GM18951 (cell line): Measurements from ENCODE around the gene FHIP1B.
"Not testable (repeated sequence)": the region's sequence is repeated elsewhere in the genome, so short reads cannot be mapped to it uniquely, and the experiment has no call there.

Experiments
- POLR2A ChIP-seq: IDR thresholded peaks from 4 replicates; pipeline ENCODE4 v1.6.1; 2011; ENCODE audit warnings: mild to moderate bottlenecking; ENCODE audit not compliant: insufficient read length, insufficient read depth; ENCODE audit errors: extremely low read depth
- in situ Hi-C: fragments of 300-500 bp; cut with MboI; formaldehyde crosslinking; loops from one replicate; pipeline ENCODE4 v1.12.0; 2022; ENCODE audit warnings: low sequenced_read_pairs, mixed read lengths, inconsistent platforms; ENCODE audit not compliant: unreplicated experiment

FHIP1B gene

DNA sequence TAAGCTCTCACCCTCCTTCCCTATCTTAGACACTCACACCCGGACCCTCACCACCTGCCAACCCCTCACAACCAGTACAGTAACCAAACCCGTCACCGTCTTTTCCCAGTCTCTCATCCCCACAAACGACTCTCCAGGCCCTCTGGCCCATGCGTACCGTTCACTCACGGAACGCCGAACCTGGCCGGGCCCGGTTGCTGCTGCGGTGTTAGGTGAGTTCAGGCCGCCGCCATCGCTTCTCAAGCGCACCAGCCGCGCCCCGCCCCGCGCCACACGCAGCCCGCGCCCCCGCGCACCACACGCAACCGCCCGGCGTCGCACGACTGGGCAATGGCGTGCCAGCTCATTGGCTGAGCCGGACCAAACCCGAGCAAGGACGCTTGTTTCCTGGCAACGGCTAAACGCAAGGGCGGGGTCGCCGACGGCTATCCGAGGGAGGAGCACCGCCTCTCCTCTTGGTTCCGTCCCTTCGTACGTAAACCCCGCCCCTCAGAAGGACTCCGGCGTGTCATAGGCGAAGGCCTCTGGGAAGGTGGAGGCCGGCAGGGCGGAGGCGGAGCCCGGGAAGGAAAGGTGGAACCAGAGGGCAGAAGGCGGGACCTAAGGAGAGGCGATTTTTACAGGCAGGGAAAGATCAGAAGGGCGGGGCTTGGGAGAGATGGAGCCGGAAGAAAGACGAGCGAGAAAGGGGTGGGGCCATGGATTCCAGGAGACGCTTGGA lies at the start of gene FHIP1B:
Gene FHIP1B (minus strand): TSS at position 250 of the 721 bp plus-strand sequence. CDS start 10,120 bp downstream, outside the sequence.
- in situ Hi-C loops, result no loop called here
- TF ChIP-seq POLR2A, result peak; percentile 75

GRCh38 chr11:6283453-6284023 lies 49.1 kb upstream of the FHIP1B start:
- in situ Hi-C loops, result no loop called here
- no peak for TF ChIP-seq POLR2A

DNA sequence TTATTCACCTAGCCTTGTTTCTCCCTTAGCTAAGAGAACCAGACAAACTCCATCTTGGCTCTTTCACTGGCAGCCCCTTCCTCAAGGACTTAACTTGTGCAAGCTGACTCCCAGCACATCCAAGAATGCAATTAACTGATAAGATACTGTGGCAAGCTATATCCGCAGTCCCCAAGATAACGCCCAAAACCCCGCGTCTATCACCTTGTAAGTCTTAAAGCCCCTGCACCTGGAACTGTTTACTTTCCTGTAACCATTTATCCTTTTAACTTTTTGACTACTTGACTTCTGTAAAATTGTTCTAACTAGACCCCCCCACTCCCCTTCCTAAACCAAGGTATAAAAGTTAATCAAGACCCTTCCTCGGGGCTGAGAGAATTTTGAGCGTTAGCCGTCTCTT lies 46.4 kb upstream of the FHIP1B start:
- in situ Hi-C loops, result not testable (repeated sequence)

DNA sequence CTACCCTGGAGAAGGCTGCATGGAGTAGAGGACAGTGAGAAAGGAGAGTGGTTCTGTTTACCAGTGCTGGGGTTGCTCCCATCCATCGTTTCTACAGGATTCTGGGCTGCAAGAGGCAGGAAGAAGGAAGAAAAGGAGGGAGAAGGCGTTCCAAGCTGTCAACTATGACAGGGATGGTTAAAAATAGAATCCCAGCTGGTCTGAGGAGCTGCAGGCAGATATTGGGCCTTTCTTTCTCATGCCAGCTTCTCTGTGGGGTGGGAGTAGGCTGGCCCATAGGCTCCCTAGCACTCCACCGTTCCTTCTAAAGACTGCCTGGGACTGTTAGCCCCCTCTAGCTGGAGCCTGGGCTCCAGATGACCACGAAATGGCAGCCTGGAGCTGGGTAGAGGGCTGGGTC lies 38.8 kb upstream of the FHIP1B start:
- TF ChIP-seq POLR2A, result no peak
- in situ Hi-C loops, result no loop called here

DNA sequence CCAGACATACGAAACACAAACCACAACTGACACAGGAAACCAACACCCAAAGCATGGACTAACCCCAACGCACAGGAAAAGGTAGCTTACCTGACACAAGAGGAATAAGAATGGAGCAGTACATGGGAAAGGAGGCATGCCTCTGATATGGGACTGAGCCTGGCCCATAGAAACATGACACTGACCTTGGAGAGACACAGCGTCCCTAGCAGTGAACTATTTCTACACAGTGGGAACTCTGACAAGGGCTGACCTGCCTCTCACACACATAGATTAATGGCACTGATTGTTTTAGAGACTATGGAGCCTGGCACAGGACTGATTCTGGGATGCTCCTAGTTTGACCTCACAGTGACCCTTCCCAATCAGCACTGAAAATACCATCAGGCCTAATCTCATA lies 37.2 kb upstream of the FHIP1B start:
- in situ Hi-C loops, result no loop called here
- TF ChIP-seq POLR2A, result no peak

- in situ Hi-C loops, result no loop called here
Observed at GRCh38 chr11:6270584-6271246, 36.3 kb upstream of the FHIP1B start.

DNA sequence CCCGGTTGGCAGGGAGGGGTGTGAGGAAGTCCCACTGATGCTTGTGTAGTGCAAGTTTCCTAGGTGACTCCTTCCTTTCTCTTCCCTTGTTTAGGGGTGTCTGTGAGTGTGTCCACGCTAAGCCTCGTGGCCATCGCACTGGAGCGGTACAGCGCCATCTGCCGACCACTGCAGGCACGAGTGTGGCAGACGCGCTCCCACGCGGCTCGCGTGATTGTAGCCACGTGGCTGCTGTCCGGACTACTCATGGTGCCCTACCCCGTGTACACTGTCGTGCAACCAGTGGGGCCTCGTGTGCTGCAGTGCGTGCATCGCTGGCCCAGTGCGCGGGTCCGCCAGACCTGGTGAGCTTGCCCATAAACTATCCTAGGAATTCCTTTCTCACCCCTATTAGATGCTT lies 35.6 kb upstream of the FHIP1B start:
- no peak for TF ChIP-seq POLR2A
- in situ Hi-C loops, result no loop called here

More at GRCh38 chr11:6270584-6271246, 36.3 kb upstream of the FHIP1B start:
- no peak for TF ChIP-seq POLR2A

DNA sequence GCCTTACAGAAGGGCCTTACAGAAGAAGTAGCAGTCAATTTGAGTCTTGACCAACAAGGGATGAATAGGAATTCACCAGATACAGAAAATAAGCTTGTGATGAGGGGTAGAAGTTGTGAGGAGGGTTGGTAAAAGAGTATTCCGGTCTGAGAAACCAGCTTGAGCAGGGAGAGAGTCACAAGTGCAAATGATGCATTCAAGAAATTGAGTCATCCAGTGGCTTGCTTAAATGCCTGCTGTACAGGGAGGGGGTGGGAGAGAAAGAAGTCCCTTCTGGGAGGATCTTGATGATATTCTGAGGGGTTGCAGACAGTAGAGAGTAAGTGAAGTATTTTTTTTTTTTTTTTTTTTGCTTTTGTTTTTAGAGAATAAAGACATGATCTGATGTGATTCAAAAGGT lies 34.4 kb upstream of the FHIP1B start:
- in situ Hi-C loops, result no loop called here

DNA sequence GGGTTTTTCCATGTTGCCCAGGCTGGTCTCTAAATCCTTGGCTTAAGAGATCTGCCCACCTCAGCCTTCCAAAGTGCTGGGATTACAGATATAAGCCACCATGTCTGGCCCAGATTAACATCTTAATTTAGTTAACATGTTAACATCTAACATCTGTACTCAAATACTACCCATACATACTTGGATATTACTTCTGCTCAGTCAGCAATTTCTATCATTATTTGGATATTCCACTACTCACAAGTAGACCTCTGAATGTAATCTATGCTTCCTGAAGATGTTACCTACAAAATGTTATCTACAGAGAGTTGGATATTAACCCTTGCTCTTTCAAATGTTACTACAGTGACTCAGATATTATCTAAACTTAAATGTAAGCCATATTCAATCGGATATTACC lies 29.2 kb upstream of the FHIP1B start:
- in situ Hi-C loops, result no loop called here
- no peak for TF ChIP-seq POLR2A

More for the DNA sequence above, 34.4 kb upstream of the FHIP1B start:
- no peak for TF ChIP-seq POLR2A

DNA sequence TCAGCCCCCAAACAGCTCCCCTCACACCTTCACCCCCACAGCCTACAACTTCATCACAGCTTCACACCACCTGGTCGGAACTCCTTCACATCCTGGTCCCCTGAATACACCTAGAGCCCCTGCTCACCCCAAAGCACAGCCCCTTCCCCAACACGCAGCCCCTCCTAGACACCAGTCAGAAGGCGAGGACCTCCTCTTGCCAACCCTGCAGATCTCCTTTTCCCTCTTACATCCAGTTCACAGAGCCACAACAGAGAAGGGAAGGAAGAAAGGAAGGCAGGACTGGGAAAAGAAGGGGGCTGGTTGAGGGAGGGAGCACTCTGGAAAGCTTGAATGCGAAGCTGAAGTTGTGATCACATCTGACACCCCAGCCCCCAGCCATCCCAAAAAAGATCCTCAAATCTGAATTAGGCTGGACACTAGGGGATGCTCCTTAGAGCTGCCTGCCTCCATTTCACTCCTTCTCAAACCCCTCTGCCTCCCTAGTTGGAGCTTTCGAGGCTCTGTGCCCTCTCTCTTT lies 25.8 kb upstream of the FHIP1B start:
- in situ Hi-C loops, result no loop called here
- no peak for TF ChIP-seq POLR2A

- TF ChIP-seq POLR2A, result no peak
- in situ Hi-C loops, result no loop called here
Observed at GRCh38 chr11:6258571-6259081, 24.2 kb upstream of the FHIP1B start.

- in situ Hi-C loops, result no loop called here
- TF ChIP-seq POLR2A, result no peak
Observed at GRCh38 chr11:6258141-6258540, 23.7 kb upstream of the FHIP1B start.

DNA sequence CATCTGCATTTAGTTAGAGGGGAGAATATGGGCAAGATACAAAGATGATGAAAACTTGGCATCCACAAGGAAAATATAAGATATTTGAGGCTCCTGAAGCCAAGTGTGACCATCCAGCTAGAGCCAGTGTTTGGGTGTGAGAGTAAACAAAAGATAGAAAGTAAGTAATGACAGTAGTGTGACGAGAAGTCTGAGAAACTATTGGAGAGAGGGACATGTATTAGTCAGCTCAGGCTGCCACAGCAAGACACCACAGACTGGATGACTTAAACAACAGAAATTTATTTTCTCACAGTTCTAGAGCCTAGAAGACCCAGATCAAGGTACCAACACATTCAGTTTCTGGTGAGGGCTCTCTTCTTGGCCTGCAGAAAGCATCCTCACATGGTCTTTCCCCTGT lies 18.8 kb upstream of the FHIP1B start:
- in situ Hi-C loops, result no loop called here
- no peak for TF ChIP-seq POLR2A

GRCh38 chr11:6251990-6252473 lies 17.6 kb upstream of the FHIP1B start:
- in situ Hi-C loops, result no loop called here

More at GRCh38 chr11:6251990-6252473, 17.6 kb upstream of the FHIP1B start:
- TF ChIP-seq POLR2A, result no peak
